Progenitor cell of endocrine pancreas (in vitro differentiated cells): ENCODE measurements around the gene REG4. TPM values are rescaled to one million over a fixed set of nuclear protein-coding genes. Genes with fewer than 3 reads are reported as not detected.

Experiments
- DNase-seq: peaks from one replicate; pipeline ENCODE4 v3.0.0; 2021; ENCODE audit warnings: low spot score; ENCODE audit not compliant: unreplicated experiment
- H3K27ac Mint-ChIP-seq: 2 replicates; pipeline ENCODE4 v1.8.0; 2021; ENCODE audit warnings: mild to moderate bottlenecking, moderate library complexity, mixed read lengths
- H3K27me3 Mint-ChIP-seq: 2 replicates; pipeline ENCODE4 v1.8.0; 2021; ENCODE audit warnings: mixed read lengths
- H3K36me3 Mint-ChIP-seq: 2 replicates; pipeline ENCODE4 v1.8.0; 2022; ENCODE audit warnings: mixed read lengths; ENCODE audit not compliant: insufficient read depth
- H3K4me1 Mint-ChIP-seq: 2 replicates; pipeline ENCODE4 v1.8.0; 2021; ENCODE audit warnings: low read depth, mixed read lengths
- H3K4me3 Mint-ChIP-seq: 2 replicates; pipeline ENCODE4 v1.8.0; 2021; ENCODE audit warnings: low read depth, mild to moderate bottlenecking, moderate library complexity, mixed read lengths
- H3K9me3 Mint-ChIP-seq: 2 replicates; pipeline ENCODE4 v1.8.0; 2021; ENCODE audit warnings: low read depth, mixed read lengths
- CTCF ChIP-seq: fragments of 200-600 bp; sonication (generic); IDR thresholded peaks from one replicate; pipeline ENCODE4 v1.5.0; 2021; ENCODE audit warnings: antibody characterized with exemption, mild to moderate bottlenecking; ENCODE audit not compliant: unreplicated experiment
- total RNA-seq: library from RNA; stranded (reverse); gene quantifications from 2 replicates; pipeline ENCODE4 v1.2.1, GENCODE V29; 2021

Gene REG4
- total RNA-seq, 1 donor from 2014 or later, result 0.67 TPM

DNA sequence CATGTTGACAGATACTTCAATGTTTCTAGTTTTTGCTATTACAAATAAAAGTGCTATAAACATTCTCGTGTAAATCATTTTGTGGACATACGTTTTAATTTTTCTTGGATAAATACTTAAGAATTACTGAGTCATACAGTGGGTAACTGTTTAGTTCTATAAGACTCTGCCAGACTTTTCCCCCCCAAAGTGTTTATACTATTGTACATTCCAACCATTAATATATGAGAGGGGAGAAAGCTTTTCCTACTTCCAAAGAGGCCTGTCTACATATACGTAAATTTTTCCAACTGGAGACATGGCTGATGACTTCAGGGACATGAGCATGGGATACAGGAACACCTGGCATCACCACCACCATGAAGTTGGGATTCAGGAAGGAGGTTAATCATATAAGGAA, 17.0 kb upstream of the REG4 start:
- H3K4me1 Mint-ChIP-seq, result peaks cover 2% of the 10 kb centered on the region
- DNase-seq, result no peak
- H3K36me3 Mint-ChIP-seq, result no peaks in the 10 kb centered on the region
- no peak overlapping the region for H3K27ac Mint-ChIP-seq
- H3K27me3 Mint-ChIP-seq, result no peaks in the 10 kb centered on the region
- H3K4me3 Mint-ChIP-seq, result no peak overlapping the region
- no peak for TF ChIP-seq CTCF
- no peaks in the 10 kb centered on the region for H3K9me3 Mint-ChIP-seq

DNA sequence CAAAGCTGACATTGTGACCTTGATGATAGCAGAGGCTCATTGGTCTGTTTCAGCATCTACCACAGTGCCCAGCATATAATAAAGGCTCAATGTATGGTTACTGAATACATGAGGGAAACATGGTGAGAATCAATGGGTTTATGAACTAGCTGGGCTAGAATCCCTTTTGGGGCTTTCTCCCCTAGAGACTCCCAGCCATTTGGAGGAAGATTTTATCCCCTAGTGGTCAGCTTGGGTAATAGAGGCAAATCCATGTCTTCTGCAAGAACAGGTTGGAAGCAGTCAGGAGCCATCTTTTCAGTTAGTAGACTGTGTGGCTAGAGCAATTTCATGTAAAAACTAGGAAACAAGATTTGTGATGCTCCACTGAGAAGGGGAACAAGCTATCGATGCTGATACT, 15.8 kb upstream of the REG4 start:
- H3K4me1 Mint-ChIP-seq, result peaks cover 2% of the 10 kb centered on the region
- no peaks in the 10 kb centered on the region for H3K27me3 Mint-ChIP-seq
- TF ChIP-seq CTCF, result peak; percentile 36
- no peak overlapping the region for H3K27ac Mint-ChIP-seq
- H3K9me3 Mint-ChIP-seq, result no peaks in the 10 kb centered on the region
- no peaks in the 10 kb centered on the region for H3K36me3 Mint-ChIP-seq
- DNase-seq, result no peak
- H3K4me3 Mint-ChIP-seq, result no peak overlapping the region

DNA sequence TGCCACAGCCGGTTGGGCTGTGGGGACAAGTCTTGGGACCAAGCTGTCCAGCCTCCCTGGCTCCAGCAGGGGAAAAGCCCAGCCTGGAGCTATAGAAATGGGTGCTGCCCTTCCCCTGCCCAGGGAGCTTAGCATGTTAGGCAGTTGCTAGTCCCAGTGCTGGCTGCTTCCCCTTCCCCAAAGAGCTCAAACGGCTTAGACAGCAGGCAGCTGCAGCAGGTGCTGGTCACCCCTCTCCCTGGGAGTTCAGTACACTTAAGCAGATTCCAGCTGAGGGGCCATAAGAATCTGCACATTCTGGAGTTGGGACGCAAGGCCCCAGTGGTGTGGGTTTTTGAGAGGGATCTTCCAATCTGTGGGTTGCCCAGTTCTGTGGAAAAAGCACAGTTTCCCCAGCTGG, 11.1 kb upstream of the REG4 start:
- peaks cover 6% of the 10 kb centered on the region for H3K4me1 Mint-ChIP-seq
- DNase-seq, result no peak
- no peak overlapping the region for H3K4me3 Mint-ChIP-seq
- H3K36me3 Mint-ChIP-seq, result no peaks in the 10 kb centered on the region
- H3K27ac Mint-ChIP-seq, result no peak overlapping the region
- TF ChIP-seq CTCF, result no peak
- no peaks in the 10 kb centered on the region for H3K9me3 Mint-ChIP-seq
- no peaks in the 10 kb centered on the region for H3K27me3 Mint-ChIP-seq

GRCh38 chr1:119818181-119818580, 6.9 kb upstream of the REG4 start:
- peaks cover 23% of the 10 kb centered on the region for H3K4me1 Mint-ChIP-seq
- no peak overlapping the region for H3K4me3 Mint-ChIP-seq
- no peak for TF ChIP-seq CTCF
- no peaks in the 10 kb centered on the region for H3K36me3 Mint-ChIP-seq
- no peak for DNase-seq
- H3K27me3 Mint-ChIP-seq, result no peaks in the 10 kb centered on the region
- H3K27ac Mint-ChIP-seq, result no peak overlapping the region
- peaks cover 3% of the 10 kb centered on the region for H3K9me3 Mint-ChIP-seq

DNA sequence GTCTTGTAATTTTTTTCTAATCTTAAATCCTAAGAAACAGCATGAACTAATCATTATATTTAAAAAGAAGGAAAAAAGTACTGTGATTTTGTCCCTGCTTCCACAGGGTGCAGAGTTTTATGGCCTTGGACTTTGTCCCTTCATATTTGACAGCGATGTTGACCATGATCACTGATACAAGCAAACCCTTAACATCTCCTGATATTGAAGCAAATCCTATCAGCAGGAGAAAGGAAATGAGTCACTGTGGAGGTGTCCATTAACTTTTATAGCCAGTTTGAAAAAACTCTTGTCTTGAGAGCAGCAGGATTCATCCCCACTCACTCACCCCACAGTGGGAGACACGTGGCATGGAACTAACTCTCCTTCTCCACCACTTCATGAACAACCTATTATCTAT, 5.1 kb upstream of the REG4 start:
- Mint-ChIP-seq H3K4me1 (peaks cover 26% of the 10 kb centered on the region), H3K36me3 (no peaks in the 10 kb centered on the region), H3K27ac (no peak overlapping the region), H3K27me3 (no peaks in the 10 kb centered on the region), H3K9me3 (peaks cover 3% of the 10 kb centered on the region), H3K4me3 (no peak overlapping the region)
- no peak for DNase-seq
- no peak for TF ChIP-seq CTCF

GRCh38 chr1:119815928-119816327, 4.7 kb upstream of the REG4 start:
- Mint-ChIP-seq H3K27me3 (no peaks in the 10 kb centered on the region), H3K9me3 (peaks cover 3% of the 10 kb centered on the region), H3K4me1 (peaks cover 30% of the 10 kb centered on the region), H3K36me3 (no peaks in the 10 kb centered on the region), H3K4me3 (no peak overlapping the region), H3K27ac (no peak overlapping the region)
- no peak for DNase-seq
- no peak for TF ChIP-seq CTCF
